ENCODE measurements around the gene KIAA0513. TPM values are rescaled to one million over a fixed set of nuclear protein-coding genes. Genes with fewer than 3 reads are reported as not detected.

Gene KIAA0513
- total and polyA plus RNA-seq, 2 of the 13 experiments (the other 11 are each of a cell fraction or from before 2014, with no cell fraction given) = 1.8 TPM

GRCh38 chr16:85010931-85011845 is 16.4 kb upstream of the KIAA0513 start, which contains the start of gene ZDHHC7 (continued):
- TF ChIP-seq EZH2 (conservative IDR thresholded peaks at IDR 0.05; ENCODE audit: low read depth, low read length) (no peak), ZEB1 (IDR thresholded peaks at IDR 0.05; ENCODE audit: insufficient replicate concordance, low read depth) (peak; percentile 53), SNRNP70 (IDR thresholded peaks at IDR 0.05; ENCODE audit: low read depth, low read length) (no peak), KDM6A (CRISPR knock-in tag; IDR thresholded peaks at IDR 0.05; ENCODE audit: low read depth) (no peak), CENPBD1 (CRISPR knock-in tag; IDR thresholded peaks at IDR 0.05; ENCODE audit: borderline replicate concordance, low read depth) (no peak), ZNF792 (CRISPR knock-in tag; IDR thresholded peaks at IDR 0.05) (peak; percentile 91; the same call in 1 of the 2 replicates), MLXIP (CRISPR knock-in tag; IDR thresholded peaks at IDR 0.05; ENCODE audit: borderline replicate concordance) (no peak), SSRP1 (CRISPR knock-in tag; IDR thresholded peaks at IDR 0.05) (no peak; the same call in 1 of the 2 replicates), DBP (CRISPR knock-in tag; IDR thresholded peaks at IDR 0.05; ENCODE audit: not compliant biosample characterization) (no peak), PAWR (CRISPR knock-in tag; IDR thresholded peaks at IDR 0.05; ENCODE audit: borderline replicate concordance) (no peak), CSRNP2 (CRISPR knock-in tag; conservative IDR thresholded peaks at IDR 0.05; ENCODE audit: low read depth) (no peak), ZNF576 (CRISPR knock-in tag; IDR thresholded peaks at IDR 0.05) (0 out of 2 replicates have a peak, but pooled peaks have one; percentile 16), SMARCE1 (IDR thresholded peaks at IDR 0.05; ENCODE audit: borderline replicate concordance) (no peak), ZNF207 (IDR thresholded peaks at IDR 0.05; ENCODE audit: borderline replicate concordance) (no peak), NCOA2 (CRISPR knock-in tag; IDR thresholded peaks at IDR 0.05) (no peak), RERE (CRISPR knock-in tag; IDR thresholded peaks at IDR 0.05; ENCODE audit: low read depth) (no peak), ZSCAN9 (CRISPR knock-in tag; IDR thresholded peaks at IDR 0.05; ENCODE audit: borderline replicate concordance) (no peak)

All from HepG2 (cell line).